HCT116 (cell line): ENCODE results near the gene TMEM139. TPM values are rescaled to one million over a fixed set of nuclear protein-coding genes. Genes with fewer than 3 reads are reported as not detected.
A peak's percentile ranks its signal among the peaks of the same experiment; 100 is the strongest.

Experiments used
- ATAC-seq: fragments of 200-7000 bp; cut with Tn5 transposase; 2 replicates; pipeline ENCODE4 v1.9.1; 2020; ENCODE audit warnings: mild to moderate bottlenecking, moderate library complexity
- Bru-seq: library from RNA; stranded (reverse); fragments of 400-500 nt; gene quantifications from one replicate; lab custom pipeline; 2021; lab: Mats Ljungman, UMichigan
- BruChase-seq, 2 experiments: library from RNA; stranded (reverse); fragments of 400-500 nt; gene quantifications; one replicate each; lab custom pipeline; 2021; lab: Mats Ljungman, UMichigan
- BruUV-seq: library from RNA; stranded (reverse); fragments of 400-500 nt; replicated peaks from 2 replicates; lab custom pipeline; 2021; lab: Mats Ljungman, UMichigan
- CTCF ChIA-PET: fragments of 300-600 bp; sonication (Branson Sonifier 250); formaldehyde crosslinking; loops from one replicate; lab custom pipeline; 2021; ENCODE audit warnings: antibody characterized with exemption; lab: Charles Lee
- POLR2A ChIA-PET: fragments of 300-600, 350-600 bp; sonication (Branson Sonifier 250); formaldehyde crosslinking; loops from one replicate; lab custom pipeline; 2021; ENCODE audit warnings: antibody characterized with exemption; lab: Charles Lee
- RAD21 ChIA-PET, 2 experiments: fragments of 300-600 bp; sonication (Branson Sonifier 250); formaldehyde crosslinking; loops; one replicate each; lab custom pipeline; 2023; ENCODE audit warnings: low total read pairs in 2 of 2; ENCODE audit not compliant: uncharacterized antibody in 2 of 2, unreplicated experiment in 2 of 2, low non-redundant PET in 1 of 2; lab: Charles Lee
- DNase-seq: peaks from one replicate; pipeline ENCODE4 v3.0.0-alpha.2; 2010; ENCODE audit warnings: low read depth, low spot score
- H2AFZ ChIP-seq: fragments of 200-600 bp; shearing (Covaris generic), sonication (generic); 2 replicates; pipeline ENCODE4 v1.6.1; 2017; ENCODE audit warnings: low read depth, mixed run types, mixed read lengths, antibody characterized with exemption, low read length; ENCODE audit not compliant: poor library complexity, severe bottlenecking
- H3K27ac ChIP-seq: 2 replicates; pipeline ENCODE4 v1.5.1; 2012; ENCODE audit warnings: low read depth, low read length
- H3K27me3 ChIP-seq: fragments of 200-600 bp; sonication (generic); 2 replicates; pipeline ENCODE4 v1.6.1; 2016; ENCODE audit warnings: mixed run types, low read length, mixed read lengths; ENCODE audit not compliant: insufficient read depth
- H3K36me3 ChIP-seq, 2 experiments: fragments of 200-500 bp in 1 of 2; fragments of 200-600 bp in 1 of 2; sonication (Bioruptor generic) in 1 of 2; sonication (generic) in 1 of 2; 2 replicates each; pipeline versions ENCODE4 v1.5.1 to v1.6.1; 2014 to 2016; ENCODE audit warnings: low read length in 2 of 2, inconsistent platforms in 1 of 2, mixed read lengths in 1 of 2, mixed run types in 1 of 2; ENCODE audit not compliant: insufficient read depth in 2 of 2, control insufficient read depth in 1 of 2
- H3K4me1 ChIP-seq, 2 experiments: fragments of 200-600 bp in 1 of 2; sonication (generic) in 1 of 2; 2 replicates each; pipeline versions ENCODE4 v1.5.1 to v1.6.1; 2012 to 2017; ENCODE audit warnings: low read length in 2 of 2, inconsistent platforms in 1 of 2, mild to moderate bottlenecking in 1 of 2, mixed read lengths in 1 of 2, mixed run types in 1 of 2, moderate library complexity in 1 of 2; ENCODE audit not compliant: insufficient read depth in 2 of 2, control insufficient read depth in 1 of 2
- H3K4me2 ChIP-seq: fragments of 200-600 bp; sonication (generic); 2 replicates; pipeline ENCODE4 v1.6.1; 2017; ENCODE audit warnings: mixed run types, low read length, mixed read lengths
- H3K4me3 ChIP-seq, 2 experiments: fragments of 200-600 bp in 1 of 2; sonication (generic) in 1 of 2; replicated peaks in 1 of 2; 2 replicates each; pipeline ENCODE4 v1.5.1; 2011 to 2016; ENCODE audit warnings: low read length in 2 of 2, control low read depth in 1 of 2, low read depth in 1 of 2, mild to moderate bottlenecking in 1 of 2, mixed read lengths in 1 of 2, mixed run types in 1 of 2
- H3K79me2 ChIP-seq: fragments of 200-600 bp; sonication (generic); 2 replicates; pipeline ENCODE4 v1.6.1; 2017; ENCODE audit warnings: mild to moderate bottlenecking, mixed run types, low read length, moderate library complexity, mixed read lengths; ENCODE audit not compliant: insufficient read depth
- H3K9ac ChIP-seq: fragments of 200-600 bp; sonication (generic); 2 replicates; pipeline ENCODE4 v1.6.1; 2016; ENCODE audit warnings: low read length, mixed read lengths
- H3K9me2 ChIP-seq: fragments of 200-600 bp; sonication (generic), shearing (Covaris generic); 2 replicates; pipeline ENCODE4 v1.6.1; 2017; ENCODE audit warnings: mixed run types, mild to moderate bottlenecking, moderate library complexity; ENCODE audit not compliant: insufficient read depth
- H3K9me3 ChIP-seq, 2 experiments: fragments of 200-500 bp in 1 of 2; fragments of 200-600 bp in 1 of 2; sonication (Bioruptor generic) in 1 of 2; sonication (generic) in 1 of 2; 2 replicates each; pipeline ENCODE4 v1.6.1; 2014 to 2017; ENCODE audit warnings: low read length in 2 of 2, mixed read lengths in 2 of 2, inconsistent platforms in 1 of 2, low read depth in 1 of 2, mild to moderate bottlenecking in 1 of 2, mixed run types in 1 of 2, moderate library complexity in 1 of 2; ENCODE audit not compliant: control insufficient read depth in 1 of 2, insufficient read depth in 1 of 2
- H4K20me1 ChIP-seq: fragments of 200-600 bp; sonication (generic), shearing (Covaris generic); 2 replicates; pipeline ENCODE4 v1.6.1; 2017; ENCODE audit warnings: mixed run types, mild to moderate bottlenecking, moderate library complexity; ENCODE audit not compliant: insufficient read depth
- CEBPB ChIP-seq: IDR thresholded peaks from 2 replicates; pipeline ENCODE4 v1.6.1; 2012; ENCODE audit warnings: low read depth
- EZH2 ChIP-seq: fragments of 200-600 bp; sonication (generic); IDR thresholded peaks from 2 replicates; pipeline ENCODE4 v1.6.1; 2017; ENCODE audit warnings: antibody characterized with exemption, mixed run types
- JUND ChIP-seq: IDR thresholded peaks from 2 replicates; pipeline ENCODE4 v1.6.1; 2012
- POLR2AphosphoS5 ChIP-seq: IDR thresholded peaks from 2 replicates; pipeline ENCODE4 v1.6.1; 2011; ENCODE audit warnings: mild to moderate bottlenecking, low read depth, low read length, moderate library complexity
- SRF ChIP-seq: IDR thresholded peaks from 2 replicates; pipeline ENCODE4 v1.6.1; 2012; ENCODE audit warnings: low read depth
- YY1 ChIP-seq: IDR thresholded peaks from 2 replicates; pipeline ENCODE4 v1.6.1; 2011; ENCODE audit warnings: low read length, low read depth, moderate library complexity, mild to moderate bottlenecking; ENCODE audit not compliant: insufficient replicate concordance; ENCODE audit errors: extremely low read depth
- ZFX ChIP-seq: fragments of 450-650 bp; IDR thresholded peaks from 2 replicates; pipeline ENCODE4 v1.6.1; 2017
- intact Hi-C: fragments of 100-400 bp; cut with micrococcal nuclease; formaldehyde crosslinking; loops from 2 replicates; pipeline ENCODE4 v1.10.0; 2022
- long read RNA-seq: library from polyadenylated mRNA; unstranded; transcript quantifications from one replicate; pipeline ENCODE4 v2.0.0, GENCODE V29; 2021; ENCODE audit not compliant: unreplicated experiment
- polyA plus RNA-seq: library from polyadenylated mRNA; unstranded; fragments of >200 nt; gene quantifications from 2 replicates; pipeline ENCODE4 v1.2.1, GENCODE V29; 2012; ENCODE audit warnings: missing spikeins
- total RNA-seq: library from RNA; stranded (reverse); gene quantifications from one replicate; pipeline ENCODE4 v1.2.1, GENCODE V29; 2021; ENCODE audit not compliant: unreplicated experiment
- TF ChIP-seq, protein P1 (sequence below): IDR thresholded peaks from 2 replicates; pipeline ENCODE4 v1.6.1; 2012

Gene TMEM139
- total RNA-seq (9.9 TPM), Bru-seq, nascent RNA (percentile 60 among the genes with signal in this experiment), BruChase-seq, experiment 1, labeled RNA remaining after a 6-hour chase (percentile 52 among the genes with signal in this experiment), BruChase-seq, experiment 2, labeled RNA remaining after a 2-hour chase (percentile 54 among the genes with signal in this experiment)
- polyA plus RNA-seq, result 4.1 and 5.3 TPM in 2 replicates
- long read RNA-seq, result 0 reads

DNA sequence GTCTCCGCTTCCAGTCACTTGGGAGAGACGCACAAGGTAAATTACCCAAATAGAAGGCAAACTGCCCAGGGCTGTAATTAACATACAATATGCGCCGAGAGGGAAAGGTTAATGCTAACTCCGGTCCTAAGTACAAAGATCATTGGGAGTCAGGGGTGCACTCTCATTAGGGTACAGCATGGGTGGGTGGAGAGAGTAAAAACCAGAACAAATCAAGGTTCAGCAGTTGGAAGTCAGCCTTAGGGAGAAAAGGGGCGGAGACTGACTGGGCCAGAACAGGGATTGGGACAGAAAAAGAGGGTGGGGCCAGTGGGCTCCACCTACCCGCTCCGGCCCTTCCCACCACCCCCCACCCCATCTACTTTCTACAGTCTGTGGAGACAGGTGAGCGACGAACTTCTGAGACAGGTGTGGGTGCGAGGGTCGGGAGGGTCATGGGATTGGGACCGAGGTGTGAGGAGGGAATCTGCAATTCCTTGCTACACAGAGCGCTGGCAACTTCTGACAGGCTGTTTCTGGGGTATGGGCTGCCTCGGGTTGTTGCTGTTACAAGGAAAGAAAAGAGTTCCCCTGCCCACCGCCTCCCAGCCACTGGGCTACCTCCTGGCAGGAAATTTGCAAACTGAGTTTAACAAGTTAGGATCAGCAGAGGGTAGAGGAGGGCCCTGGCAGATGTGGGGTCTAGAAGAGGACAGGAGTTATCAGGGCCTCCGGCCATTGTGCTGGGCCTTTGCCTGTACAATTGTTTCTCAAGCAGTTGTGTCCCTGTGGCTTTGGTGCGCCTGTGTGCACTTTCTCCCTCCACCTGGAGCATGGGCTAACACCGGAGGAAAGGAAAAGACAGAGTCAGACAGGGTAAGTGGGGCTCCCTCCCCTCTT lies at the start of gene TMEM139:
Gene TMEM139 (plus strand): TSS at position 368 of the 879 bp plus-strand sequence. CDS start 1,000 bp downstream, outside the sequence.
- Histone ChIP-seq H3K4me2 (peak within 1 kb of the TSS; percentile 86), H3K4me3 (peak within 1 kb of the TSS; percentile 40 to 53), H3K9ac (peak within 1 kb of the TSS; percentile 46), H3K36me3 (peaks cover 0 to 4% of the 10 kb centered on the region in 2 experiments; a peak in 1 of 4 replicates), H3K27ac (peak within 1 kb of the TSS; percentile 51), H4K20me1 (no peaks in the 10 kb centered on the region), H3K79me2 (peaks cover 16% of the 10 kb centered on the region), H3K4me1 (peaks cover 26 to 62% of the 10 kb centered on the region in 2 experiments), H3K9me3 (no peaks in the 10 kb centered on the region; a peak in 1 of 4 replicates), H2AFZ (peak within 1 kb of the TSS; percentile 80), H3K9me2 (no peaks in the 10 kb centered on the region), H3K27me3 (no peaks in the 10 kb centered on the region)
- RAD21 ChIA-PET, result no interaction called here
- BruUV-seq, result no TSS peak
- TF ChIP-seq, protein P1, sequence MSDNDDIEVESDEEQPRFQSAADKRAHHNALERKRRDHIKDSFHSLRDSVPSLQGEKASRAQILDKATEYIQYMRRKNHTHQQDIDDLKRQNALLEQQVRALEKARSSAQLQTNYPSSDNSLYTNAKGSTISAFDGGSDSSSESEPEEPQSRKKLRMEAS, result 0 out of 2 replicates have a peak, but pooled peaks have one; percentile 55
- TF ChIP-seq ZFX (peak; percentile 45; the same call in 1 of the 2 replicates), EZH2 (no peak), POLR2AphosphoS5 (peak; percentile 52; the same call in 1 of the 2 replicates), JUND (no peak)
- CTCF ChIA-PET, result no interaction called here
- intact Hi-C loops, result loop anchor here (2.0 kb wide), 1 partner anchor 20 kb away; no protein-coding TSS in a partner anchor
- POLR2A ChIA-PET, result no interaction called here
- ATAC-seq, result peak; percentile 51
- no peak for DNase-seq

DNA sequence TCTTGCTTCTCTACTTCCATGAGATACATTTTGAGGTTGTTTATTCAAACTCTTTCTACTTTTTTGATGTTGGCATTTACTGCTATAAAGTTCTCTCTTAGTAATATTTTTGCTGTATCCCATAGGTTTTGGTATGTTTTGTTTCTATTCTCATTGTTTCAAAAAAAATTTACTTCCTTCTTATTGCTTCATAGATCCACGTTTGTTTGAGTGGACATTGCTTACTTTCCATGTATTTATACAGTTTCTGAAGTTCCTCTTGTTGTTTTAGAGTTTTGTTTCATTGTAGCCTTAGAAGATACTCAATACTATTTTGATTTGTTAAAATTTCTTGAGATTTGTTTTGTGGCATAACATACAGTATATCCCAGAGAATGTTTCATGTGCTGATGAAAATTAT lies 49.2 kb upstream of the TMEM139 start:
- no peak overlapping the region for H3K4me3 ChIP-seq
- DNase-seq, result no peak
- CTCF ChIA-PET, result interaction anchor here (1.0 kb wide), 1 partner anchor 20 kb away, joined by 3 read pairs; no protein-coding TSS in a partner anchor
- RAD21 ChIA-PET, result no interaction called here
- no peaks in the 10 kb centered on the region for H3K27me3 ChIP-seq
- H3K9me3 ChIP-seq, result no peaks in the 10 kb centered on the region; a peak in 1 of 4 replicates
- POLR2A ChIA-PET, result no interaction called here
- H2AFZ ChIP-seq, result no peak overlapping the region
- H3K36me3 ChIP-seq, result no peaks in the 10 kb centered on the region
- H3K27ac ChIP-seq, result no peak overlapping the region
- ATAC-seq, result no peak
- intact Hi-C loops, result no loop called here
- no peak overlapping the region for H3K4me2 ChIP-seq
- TF ChIP-seq YY1, result no peak
- TF ChIP-seq SRF, result no peak
- no peak for TF ChIP-seq CEBPB
- H3K9me2 ChIP-seq, result no peaks in the 10 kb centered on the region
- H3K9ac ChIP-seq, result no peak overlapping the region
- no peaks in the 10 kb centered on the region for H4K20me1 ChIP-seq
- H3K79me2 ChIP-seq, result no peaks in the 10 kb centered on the region
- BruUV-seq, result no TSS peak
- H3K4me1 ChIP-seq, result peaks cover 3 to 5% of the 10 kb centered on the region in 2 experiments; a peak in 3 of 4 replicates
